NCI-H146 (cell line): ENCODE results near the gene GRK5.
"Not testable (repeated sequence)": the region's sequence is repeated elsewhere in the genome, so short reads cannot be mapped to it uniquely, and the experiment has no call there.

Experiments
- DNase-seq: peaks from one replicate; lab custom pipeline; 2025; lab: John Stamatoyannopoulos, UW

The GRK5 gene

GRCh38 chr10:119251315-119251708 lies 43.9 kb downstream of the GRK5 start:
- no peak for DNase-seq

GRCh38 chr10:119252051-119252465 lies 44.7 kb downstream of the GRK5 start:
- DNase-seq = no peak

DNA sequence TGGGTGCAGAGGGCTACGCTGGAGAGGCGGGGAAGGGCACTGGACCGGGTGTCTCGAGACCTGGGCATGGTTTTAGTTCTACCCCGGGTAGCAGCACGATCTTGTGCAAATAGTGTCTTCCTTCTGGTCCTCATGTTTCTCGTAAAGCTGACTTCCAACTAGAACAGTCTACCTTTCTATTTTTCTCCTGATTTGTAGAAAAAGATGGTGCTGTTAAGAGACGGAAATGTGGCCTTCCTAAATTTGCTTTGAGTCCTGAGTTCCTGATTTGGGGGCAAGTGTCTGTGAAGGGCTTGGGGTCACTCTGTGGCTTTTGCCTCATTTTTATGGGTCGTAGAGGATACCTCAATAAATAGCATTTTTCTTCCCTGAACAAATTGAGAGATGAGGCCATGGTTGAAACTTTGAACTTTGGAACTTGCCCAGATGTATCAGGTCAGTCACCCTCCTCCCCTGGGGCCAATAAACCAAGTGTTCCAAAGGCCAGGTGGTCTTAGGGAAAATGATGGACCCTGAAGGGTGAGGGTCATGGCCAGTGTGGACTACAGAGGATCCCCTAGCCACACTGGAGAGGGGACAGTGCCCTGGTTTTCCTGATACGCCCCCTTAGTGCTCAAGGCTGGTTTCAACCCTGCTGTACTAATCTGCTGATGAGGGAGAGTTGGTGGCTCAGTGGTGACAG lies 45.2 kb downstream of the GRK5 start:
- no peak for DNase-seq

DNA sequence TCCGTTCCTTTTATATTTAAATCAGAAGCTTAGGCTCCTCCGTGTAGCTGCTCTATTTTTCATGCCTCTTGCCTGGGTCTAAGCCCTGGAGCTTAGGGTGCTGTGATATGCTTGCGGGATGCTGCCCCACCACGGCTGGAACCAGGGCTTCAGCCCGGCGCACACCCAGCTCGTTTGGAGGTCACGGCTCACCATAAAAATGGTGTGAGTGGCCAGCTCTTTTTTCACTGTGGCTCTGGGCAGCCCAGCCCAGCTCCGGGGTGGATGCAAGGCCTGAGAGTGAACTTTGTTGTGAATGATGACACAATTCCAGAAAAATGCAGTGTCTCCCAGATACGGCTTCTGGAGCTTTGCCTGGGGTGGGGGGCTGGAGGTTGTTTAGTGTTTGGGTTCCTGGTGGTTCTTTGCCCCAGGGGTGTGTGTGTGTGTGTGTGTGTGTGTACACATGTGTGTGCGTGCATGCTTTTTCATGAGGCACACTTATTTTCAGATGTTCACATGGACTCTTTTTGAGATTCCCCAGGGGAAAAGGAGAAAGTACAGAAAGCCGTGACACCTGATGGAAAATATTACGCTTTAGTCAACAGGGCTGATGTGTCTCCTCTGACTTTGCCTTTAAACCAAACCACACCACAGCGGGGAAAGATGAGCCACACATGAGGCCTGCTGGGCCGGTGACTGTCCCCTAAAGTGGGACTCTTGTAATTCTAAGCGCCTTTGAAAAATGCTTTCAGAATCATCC lies 46.2 kb downstream of the GRK5 start:
- no peak for DNase-seq

DNA sequence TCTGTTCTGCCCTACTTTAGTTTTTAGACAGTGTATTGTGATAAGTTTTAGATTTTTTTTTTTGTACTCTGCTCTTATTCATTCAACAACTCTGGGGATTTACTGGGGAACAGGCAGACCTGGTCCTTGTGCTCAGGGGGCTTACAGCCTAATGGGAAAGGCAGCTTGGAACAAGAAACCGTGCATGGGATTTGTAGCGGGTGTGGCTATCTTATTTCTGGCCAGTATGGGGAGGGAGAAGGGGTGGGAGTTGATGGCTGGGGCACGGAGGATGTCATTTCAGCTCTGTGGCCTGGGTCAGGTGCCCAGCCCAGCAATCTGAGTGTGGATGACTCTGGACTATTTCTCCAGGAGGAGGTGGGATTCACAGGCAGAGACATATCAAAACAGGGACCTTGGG lies 47.0 kb downstream of the GRK5 start:
- DNase-seq = no peak

DNA sequence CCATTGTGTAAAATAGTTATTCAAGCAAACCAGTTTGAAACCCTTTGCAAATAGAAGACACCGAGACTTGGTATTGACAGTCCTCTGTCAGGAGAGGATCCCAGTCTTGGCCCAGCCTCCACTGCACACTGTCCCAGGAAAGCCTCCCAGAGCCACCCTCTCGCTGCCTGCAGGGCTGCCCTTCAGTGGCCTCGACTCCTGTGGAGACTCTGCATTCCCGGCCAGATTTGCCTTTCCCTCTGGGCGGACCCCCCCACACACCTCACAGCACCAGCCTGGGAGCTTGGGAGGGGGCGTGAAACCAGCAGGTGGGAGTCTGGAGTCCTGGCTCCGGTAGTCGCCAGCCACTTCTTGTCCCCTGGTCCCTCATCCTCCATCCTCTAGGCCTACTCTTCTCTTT lies 48.7 kb downstream of the GRK5 start:
- no peak for DNase-seq

DNA sequence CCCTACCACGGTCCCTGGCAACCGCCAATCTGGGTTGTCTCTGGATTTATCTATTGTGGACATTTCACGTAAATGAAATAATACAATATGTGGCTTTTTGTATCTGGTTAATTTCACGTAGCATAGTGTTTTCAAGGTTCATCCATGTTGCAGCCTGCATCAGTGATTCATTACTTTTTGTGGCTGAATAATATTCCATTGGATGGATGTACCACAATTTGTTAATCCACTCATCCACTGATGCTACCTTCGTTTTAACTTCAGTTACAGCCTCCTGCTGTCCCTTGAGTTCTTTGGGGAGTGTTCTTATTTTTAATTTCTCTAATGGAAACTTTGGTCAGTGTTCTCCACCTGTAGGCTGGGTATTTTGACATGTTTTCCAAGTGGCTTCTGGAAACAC lies 49.5 kb downstream of the GRK5 start:
- DNase-seq = no peak

- no peak for DNase-seq
These were observed 50.6 kb downstream of the GRK5 start for GRCh38 chr10:119257899-119258419.

- DNase-seq = no peak
These were observed 52.0 kb downstream of the GRK5 start for GRCh38 chr10:119259345-119259744.

DNA sequence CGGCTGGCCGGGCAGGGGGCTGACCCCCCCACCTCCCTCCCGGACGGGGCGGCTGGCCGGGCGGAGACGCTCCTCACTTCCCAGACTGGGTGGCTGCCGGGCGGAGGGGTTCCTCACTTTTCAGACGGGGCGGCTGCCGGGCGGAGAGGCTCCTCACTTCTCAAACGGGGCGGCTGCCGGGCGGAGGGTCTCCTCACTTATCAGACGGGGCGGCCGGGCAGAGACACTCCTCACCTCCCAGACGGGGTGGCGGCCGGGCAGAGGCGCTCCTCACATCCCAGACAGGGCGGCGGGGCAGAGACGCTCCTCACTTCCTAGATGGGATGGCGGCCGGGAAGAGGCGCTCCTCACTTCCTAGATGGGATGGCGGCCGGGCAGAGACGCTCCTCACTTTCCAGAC lies 53.6 kb downstream of the GRK5 start:
- not testable (repeated sequence) for DNase-seq

GRCh38 chr10:119263951-119264617 lies 56.7 kb downstream of the GRK5 start:
- no peak for DNase-seq

DNA sequence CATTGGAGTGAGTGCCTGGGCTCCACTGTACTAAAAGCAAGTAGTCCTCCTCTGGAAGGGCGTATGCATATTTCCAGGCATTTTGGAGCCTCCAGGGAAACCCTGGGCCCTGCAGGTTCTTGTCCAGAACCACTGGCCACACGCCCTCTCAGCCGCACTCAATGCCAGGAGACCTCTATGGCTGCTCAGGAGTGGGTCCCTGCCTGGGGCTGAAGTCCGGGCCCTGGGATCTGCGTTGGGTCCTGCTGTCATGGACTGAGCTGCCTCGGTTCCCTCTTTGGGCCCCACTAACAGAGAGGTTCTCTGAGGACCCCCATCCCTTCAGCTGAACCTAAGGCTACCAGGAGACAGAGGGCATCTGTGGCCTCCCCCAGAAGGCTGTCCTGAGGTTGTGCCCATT lies 58.3 kb downstream of the GRK5 start:
- no peak for DNase-seq

GRCh38 chr10:119267384-119267783 lies 60.0 kb downstream of the GRK5 start:
- no peak for DNase-seq

GRCh38 chr10:119268428-119268827 lies 61.1 kb downstream of the GRK5 start:
- no peak for DNase-seq

- DNase-seq = no peak
These were observed 61.6 kb downstream of the GRK5 start for GRCh38 chr10:119268871-119269506.

GRCh38 chr10:119269737-119270136 lies 62.4 kb downstream of the GRK5 start:
- DNase-seq = no peak

DNA sequence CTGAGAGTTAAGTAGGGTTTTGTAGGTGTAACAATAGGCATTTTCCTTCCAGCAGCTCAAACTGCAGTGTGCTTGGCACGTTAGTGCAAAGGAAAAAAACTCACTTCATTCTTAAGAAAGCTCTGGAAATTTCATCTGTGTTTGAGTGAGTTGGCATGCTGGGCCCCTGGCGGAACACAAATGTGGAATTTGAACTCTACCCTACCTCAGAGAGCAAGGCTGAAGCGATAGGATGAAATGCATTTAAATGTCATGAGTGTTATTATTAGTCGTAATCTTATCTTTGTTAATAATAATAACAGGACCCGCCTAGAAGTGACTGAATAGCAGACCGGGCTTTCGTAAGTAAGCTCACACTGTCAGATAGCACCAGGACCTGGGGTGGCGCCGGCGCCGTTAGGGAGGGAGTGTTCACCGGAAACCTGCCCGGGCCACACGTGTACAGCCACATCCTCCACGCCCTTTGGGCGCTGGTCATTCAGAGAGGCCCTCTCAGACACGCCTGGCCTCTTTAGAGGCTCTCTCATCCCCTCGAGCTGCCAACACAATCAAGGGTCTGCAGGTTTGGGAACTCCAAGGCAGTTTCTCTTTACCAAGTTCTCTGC lies 63.5 kb downstream of the GRK5 start:
- no peak for DNase-seq

DNA sequence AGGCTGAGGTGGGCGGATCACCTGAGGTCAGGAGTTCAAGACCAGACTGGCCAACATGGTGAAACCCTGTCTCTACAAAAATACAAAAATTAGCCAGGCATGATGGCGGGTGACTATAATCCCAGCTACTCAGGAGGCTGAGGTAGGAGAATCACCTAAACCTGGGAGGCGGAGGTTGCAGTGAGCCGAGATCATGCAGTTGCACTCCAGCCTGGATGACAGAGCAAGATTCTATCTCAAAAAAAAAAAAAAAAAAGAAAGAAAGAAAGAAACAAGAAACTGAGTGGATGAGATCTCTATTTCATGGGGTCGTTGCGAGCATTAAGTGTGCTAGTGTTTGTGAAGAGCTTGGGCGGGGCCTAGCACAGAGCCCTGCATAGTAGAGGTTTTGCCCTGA lies 65.0 kb downstream of the GRK5 start:
- DNase-seq = not testable (repeated sequence)

DNA sequence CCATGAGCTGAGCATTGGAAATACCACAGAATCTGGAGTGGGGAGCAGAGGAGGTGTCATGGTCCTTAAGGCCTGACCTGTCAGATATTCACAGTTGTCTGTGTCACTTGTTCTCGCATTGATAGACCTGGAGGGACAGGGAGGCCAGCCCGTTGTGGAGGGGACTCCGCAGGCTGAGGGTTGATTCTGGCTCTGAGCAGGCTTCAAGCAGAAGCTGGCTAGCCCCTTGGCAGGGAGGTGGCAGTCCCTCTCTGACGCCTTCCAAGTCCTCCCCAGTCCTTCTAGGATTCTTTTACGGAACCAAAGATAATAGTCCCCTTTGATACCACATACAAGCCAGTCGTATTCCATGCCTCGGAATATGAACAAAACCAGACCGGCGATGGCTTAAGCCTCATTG lies 65.4 kb downstream of the GRK5 start:
- DNase-seq = no peak

DNA sequence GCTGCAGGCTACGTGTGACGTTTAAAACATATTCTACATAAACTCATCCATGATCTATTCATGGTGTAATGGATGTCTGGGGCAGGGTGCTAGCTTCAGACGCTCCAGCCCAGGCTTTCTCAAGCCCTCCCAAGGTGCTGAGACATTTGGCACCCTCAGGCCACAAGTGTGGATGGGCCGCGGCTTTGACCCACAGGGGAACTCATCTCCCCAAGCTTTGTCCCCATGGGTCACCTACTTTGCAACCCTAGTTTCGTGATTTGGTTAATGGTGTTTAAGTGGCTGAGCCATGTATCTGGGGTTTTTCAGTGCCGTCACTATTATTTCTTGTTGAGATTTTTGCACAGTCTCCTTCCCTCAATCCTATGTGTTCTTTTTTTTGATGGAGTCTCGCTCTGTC lies 66.0 kb downstream of the GRK5 start:
- no peak for DNase-seq

GRCh38 chr10:119274519-119275045 lies 67.2 kb downstream of the GRK5 start:
- DNase-seq = no peak

DNA sequence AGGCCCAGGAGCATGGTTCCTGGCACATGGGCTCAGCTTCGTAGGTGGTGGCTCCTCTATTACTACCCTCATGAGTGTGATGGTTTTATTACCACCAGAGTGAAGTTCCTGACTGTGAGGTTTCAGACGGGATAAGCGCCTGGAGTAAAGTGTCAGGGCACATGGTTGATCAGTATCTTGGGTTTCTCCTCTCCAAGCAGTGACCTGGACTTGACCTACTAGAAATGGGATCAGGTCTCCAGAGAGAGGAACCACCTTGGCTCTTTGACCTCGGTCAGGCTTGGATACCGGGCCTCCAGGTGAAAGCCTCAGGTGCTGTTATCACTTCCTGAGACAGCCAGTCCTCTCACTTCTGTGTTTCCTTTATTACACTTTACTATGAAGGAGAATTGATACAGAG lies 67.7 kb downstream of the GRK5 start:
- DNase-seq = no peak
